IgD-negative memory B cell (primary cell): ENCODE results near the gene CYFIP1. TPM values are rescaled to one million over a fixed set of nuclear protein-coding genes. Genes with fewer than 3 reads are reported as not detected.

ENCODE experiments used
- H3K27ac Mint-ChIP-seq, 3 donors: one replicate each; pipeline ENCODE4 v1.8.0; 2020 to 2022; ENCODE audit warnings: mild to moderate bottlenecking in 3 of 3, mixed read lengths in 3 of 3, moderate library complexity in 1 of 3
- H3K27me3 Mint-ChIP-seq: one replicate; pipeline ENCODE4 v1.8.0; 2021; ENCODE audit warnings: mixed read lengths
- H3K36me3 Mint-ChIP-seq: one replicate; pipeline ENCODE4 v1.8.0; 2020; ENCODE audit warnings: mild to moderate bottlenecking, mixed read lengths
- H3K4me1 Mint-ChIP-seq, 3 donors: one replicate each; pipeline ENCODE4 v1.8.0; 2020 to 2022; ENCODE audit warnings: mixed read lengths in 3 of 3, mild to moderate bottlenecking in 1 of 3
- H3K4me3 Mint-ChIP-seq, 4 donors: one replicate each; pipeline ENCODE4 v1.8.0; 2020 to 2022; ENCODE audit warnings: mild to moderate bottlenecking in 4 of 4, mixed read lengths in 4 of 4, moderate library complexity in 3 of 4
- H3K9me3 Mint-ChIP-seq, 3 donors: one replicate each; pipeline ENCODE4 v1.8.0; 2020 to 2021; ENCODE audit warnings: mixed read lengths in 3 of 3, mild to moderate bottlenecking in 1 of 3
- polyA plus RNA-seq: library from polyadenylated mRNA; unstranded; fragments of 300-500 nt; fragmentation: Illumina TruSeq; gene quantifications from one replicate; pipeline ENCODE4 v1.2.3, GENCODE V29; 2021

CYFIP1 gene
- polyA plus RNA-seq, 1 donor from 2014 or later: 12.5 TPM

DNA sequence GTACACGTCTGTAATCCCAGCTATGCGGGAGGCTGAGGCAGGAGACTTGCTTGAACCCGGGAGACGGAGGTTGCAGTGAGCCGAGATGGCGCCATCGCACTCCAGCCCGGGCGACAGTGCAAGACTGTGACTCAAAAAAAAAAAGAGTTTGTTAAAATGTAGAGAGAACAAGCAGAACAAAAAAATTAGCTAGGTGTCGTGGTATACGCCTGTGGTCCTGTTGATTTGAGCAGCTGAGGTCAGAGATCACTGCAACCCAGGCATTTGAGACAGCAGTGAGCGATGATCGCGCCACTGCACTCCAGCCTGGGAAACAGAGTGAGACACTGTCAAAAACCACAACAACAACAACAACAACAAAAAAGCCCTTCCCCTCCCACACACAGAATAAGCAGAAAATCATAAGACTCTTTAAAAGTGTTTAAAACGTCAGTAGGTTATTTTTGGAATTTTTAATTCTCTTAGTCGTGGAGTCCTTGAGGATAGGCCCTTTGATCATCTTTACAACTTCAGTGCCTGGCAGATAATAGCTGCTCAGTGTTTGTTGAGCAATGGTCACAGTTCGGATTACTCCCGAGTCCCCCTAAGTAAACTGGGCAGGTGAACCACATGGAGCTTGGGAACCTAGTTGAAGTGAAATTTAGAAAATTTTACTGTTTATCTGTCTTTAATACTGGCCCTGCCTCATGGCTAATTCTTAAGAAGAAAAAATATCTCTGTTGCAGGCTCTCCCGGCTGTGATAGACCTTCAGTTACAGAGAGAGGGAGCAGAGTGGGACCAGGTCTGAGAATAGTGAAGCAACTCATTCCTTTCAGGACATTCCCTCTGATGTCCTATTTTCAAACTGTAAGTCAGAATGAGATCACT, 135.5 kb downstream of the CYFIP1 start:
- no peaks in the 10 kb centered on the region for H3K9me3 Mint-ChIP-seq
- H3K4me3 Mint-ChIP-seq: peak overlapping the region in 2 of 4 donors; percentile 71 to 84
- no peaks in the 10 kb centered on the region for H3K36me3 Mint-ChIP-seq
- H3K27ac Mint-ChIP-seq: peak overlapping the region; percentile 65 to 95 (median 88)
- peaks cover 46 to 47% (median 47%) of the 10 kb centered on the region in 3 donors for H3K4me1 Mint-ChIP-seq
- H3K27me3 Mint-ChIP-seq: no peaks in the 10 kb centered on the region

DNA sequence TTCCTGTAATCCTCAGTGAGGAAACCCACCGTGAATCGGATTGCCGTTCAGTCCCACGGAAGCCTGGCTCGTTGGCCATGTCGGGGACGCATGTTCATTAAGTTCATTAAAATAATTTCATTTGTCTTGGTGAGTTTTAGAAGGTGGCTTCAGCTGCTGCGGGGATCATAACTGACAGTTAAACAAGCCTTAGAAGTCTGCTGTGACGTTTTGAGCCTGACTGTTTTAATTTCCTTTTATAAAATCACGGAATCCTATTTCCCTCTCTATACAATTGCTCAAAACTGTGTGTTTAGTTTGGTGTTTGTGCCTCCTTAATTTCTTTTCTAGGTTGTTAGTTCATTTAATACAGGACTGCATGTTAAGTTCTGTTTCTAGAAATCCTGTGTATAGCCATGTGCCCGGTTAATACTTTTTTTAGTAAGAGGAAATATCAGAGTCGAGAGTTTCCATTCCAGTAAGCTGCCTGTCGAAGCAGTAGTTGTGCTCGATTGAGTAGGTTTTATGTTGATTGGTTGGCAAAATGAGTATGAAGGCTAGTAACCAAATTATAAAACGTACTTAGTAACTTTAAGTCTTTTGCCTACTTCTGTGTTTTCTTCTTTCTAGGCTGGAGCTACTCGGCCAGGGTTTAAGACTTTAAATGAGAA, 141.0 kb downstream of the CYFIP1 start:
- H3K4me1 Mint-ChIP-seq: peaks cover 20 to 25% (median 23%) of the 10 kb centered on the region in 3 donors
- H3K4me3 Mint-ChIP-seq: peak overlapping the region; percentile 94 to 98 (median 96)
- H3K27me3 Mint-ChIP-seq: no peaks in the 10 kb centered on the region
- H3K9me3 Mint-ChIP-seq: no peaks in the 10 kb centered on the region
- H3K36me3 Mint-ChIP-seq: no peaks in the 10 kb centered on the region
- peak overlapping the region; percentile 70 to 98 (median 97) for H3K27ac Mint-ChIP-seq

DNA sequence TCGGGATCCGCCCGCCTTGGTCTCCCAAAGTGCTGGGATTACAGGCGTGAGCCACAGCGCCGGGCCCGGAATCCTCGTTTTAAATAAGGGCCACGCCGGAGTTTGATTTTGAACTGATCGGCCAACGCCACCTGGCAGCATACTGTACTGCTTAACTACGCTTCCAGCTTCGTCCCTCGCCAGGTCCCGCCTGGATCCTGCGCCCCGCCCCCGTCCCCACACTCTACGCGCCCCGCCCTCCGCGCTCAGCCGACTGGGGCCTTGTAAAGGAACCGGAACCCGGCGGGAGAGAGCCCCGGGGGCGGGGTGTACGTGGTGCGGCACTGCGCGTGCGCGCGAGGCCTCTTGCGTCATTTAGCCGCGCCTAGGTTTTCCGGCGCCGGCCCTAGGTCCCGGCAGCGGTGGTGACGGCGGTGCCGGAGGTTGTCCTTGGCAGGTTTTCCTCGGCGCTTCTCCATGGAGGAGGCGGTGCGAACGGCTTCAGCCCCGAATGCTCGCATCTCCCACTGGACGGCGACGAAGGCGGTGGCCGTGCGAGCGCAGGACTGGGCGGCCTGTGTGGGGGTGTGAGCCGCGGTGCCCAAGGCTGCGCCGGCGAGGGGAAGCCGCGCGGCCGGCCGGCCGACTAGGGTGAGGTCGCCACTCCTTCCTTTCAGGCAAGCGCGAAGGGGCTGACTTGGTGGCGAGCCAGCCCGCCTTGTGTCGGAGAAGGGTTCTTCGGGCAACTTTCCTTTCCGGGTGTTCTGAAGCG, 141.7 kb downstream of the CYFIP1 start, which contains the start of gene NIPA2:
Gene NIPA2 (plus strand): TSS at position 375 of the 751 bp plus-strand sequence. CDS start 13,066 bp downstream, outside the sequence.
- H3K27ac Mint-ChIP-seq: peak within 1 kb of the TSS; percentile 70 to 98 (median 97)
- peak within 1 kb of the TSS; percentile 94 to 98 (median 96) for H3K4me3 Mint-ChIP-seq
- H3K27me3 Mint-ChIP-seq: no peaks in the 10 kb centered on the region
- H3K36me3 Mint-ChIP-seq: no peaks in the 10 kb centered on the region
- H3K4me1 Mint-ChIP-seq: peaks cover 20 to 25% (median 23%) of the 10 kb centered on the region in 3 donors
- peaks cover 0 to 3% (median 3%) of the 10 kb centered on the region in 3 donors for H3K9me3 Mint-ChIP-seq

DNA sequence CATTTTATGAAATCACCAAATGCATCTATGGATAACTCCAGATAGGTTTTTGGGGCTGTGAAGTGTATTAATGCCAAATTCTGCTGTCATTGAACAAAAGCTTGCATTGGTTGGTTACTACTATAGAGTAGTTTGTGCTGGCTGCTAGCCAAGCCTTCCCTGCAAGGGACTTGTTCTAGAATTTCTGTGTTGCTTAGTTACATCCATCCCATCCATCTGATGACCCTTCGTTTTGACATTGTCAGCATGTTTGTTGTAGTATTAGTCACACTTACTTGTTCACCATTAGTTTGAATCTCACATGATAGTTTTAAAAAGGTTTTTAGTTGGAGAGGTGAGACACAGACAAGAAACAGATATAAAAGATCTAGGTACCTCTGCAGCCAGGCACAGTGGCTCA, 148.7 kb downstream of the CYFIP1 start:
- H3K27ac Mint-ChIP-seq: no peak overlapping the region
- H3K9me3 Mint-ChIP-seq: peaks cover 0 to 6% (median 4%) of the 10 kb centered on the region in 3 donors
- no peaks in the 10 kb centered on the region for H3K4me1 Mint-ChIP-seq
- H3K36me3 Mint-ChIP-seq: no peaks in the 10 kb centered on the region
- no peaks in the 10 kb centered on the region for H3K27me3 Mint-ChIP-seq
- no peak overlapping the region for H3K4me3 Mint-ChIP-seq

DNA sequence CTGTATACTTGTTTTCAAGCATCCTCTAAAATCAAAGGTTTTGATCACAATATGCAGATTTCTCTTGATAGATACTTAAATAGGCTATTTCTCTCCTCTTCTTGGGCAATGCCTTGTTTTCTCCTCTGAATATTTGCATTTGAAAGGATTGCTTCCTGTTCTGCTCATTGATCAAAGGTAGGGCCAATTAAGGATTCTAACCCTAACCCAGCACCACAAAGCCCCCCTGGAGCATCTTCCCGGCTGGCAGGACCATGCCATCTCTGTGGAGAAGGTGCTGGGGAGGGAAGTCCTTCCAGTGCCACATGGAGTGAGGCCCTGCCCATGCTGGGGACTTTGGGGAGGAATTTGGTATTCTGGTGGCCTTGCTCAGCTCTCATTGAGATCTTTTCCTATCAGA, 153.0 kb downstream of the CYFIP1 start:
- Mint-ChIP-seq H3K27ac (no peak overlapping the region), H3K4me1 (no peaks in the 10 kb centered on the region), H3K9me3 (no peaks in the 10 kb centered on the region), H3K27me3 (no peaks in the 10 kb centered on the region), H3K4me3 (no peak overlapping the region), H3K36me3 (peaks cover 2% of the 10 kb centered on the region)

DNA sequence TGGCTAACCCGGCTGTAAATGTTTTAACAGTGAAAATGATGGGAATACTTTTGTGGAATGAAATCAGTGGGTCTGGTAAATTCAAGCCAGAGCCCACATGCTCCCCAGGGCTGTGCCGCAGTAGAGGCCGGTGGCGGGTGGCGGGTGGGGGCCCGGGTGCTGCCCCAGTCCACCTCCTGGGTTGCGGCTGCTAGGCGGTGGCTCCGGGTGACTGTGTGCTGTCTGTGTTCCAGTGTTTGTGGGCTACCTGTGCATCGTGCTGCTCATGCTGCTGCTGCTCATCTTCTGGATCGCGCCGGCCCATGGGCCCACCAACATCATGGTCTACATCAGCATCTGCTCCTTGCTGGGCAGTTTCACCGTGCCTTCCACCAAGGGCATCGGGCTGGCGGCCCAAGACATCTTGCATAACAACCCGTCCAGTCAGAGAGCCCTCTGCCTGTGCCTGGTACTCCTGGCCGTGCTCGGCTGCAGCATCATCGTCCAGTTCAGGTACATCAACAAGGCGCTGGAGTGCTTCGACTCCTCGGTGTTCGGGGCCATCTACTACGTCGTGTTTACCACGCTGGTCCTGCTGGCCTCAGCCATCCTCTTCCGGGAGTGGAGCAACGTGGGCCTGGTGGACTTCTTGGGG, 156.6 kb downstream of the CYFIP1 start:
- no peak overlapping the region for H3K27ac Mint-ChIP-seq
- H3K4me3 Mint-ChIP-seq: no peak overlapping the region
- H3K9me3 Mint-ChIP-seq: no peaks in the 10 kb centered on the region
- peaks cover 2% of the 10 kb centered on the region for H3K36me3 Mint-ChIP-seq
- H3K4me1 Mint-ChIP-seq: peaks cover 0 to 2% (median 0%) of the 10 kb centered on the region in 3 donors
- H3K27me3 Mint-ChIP-seq: no peaks in the 10 kb centered on the region

DNA sequence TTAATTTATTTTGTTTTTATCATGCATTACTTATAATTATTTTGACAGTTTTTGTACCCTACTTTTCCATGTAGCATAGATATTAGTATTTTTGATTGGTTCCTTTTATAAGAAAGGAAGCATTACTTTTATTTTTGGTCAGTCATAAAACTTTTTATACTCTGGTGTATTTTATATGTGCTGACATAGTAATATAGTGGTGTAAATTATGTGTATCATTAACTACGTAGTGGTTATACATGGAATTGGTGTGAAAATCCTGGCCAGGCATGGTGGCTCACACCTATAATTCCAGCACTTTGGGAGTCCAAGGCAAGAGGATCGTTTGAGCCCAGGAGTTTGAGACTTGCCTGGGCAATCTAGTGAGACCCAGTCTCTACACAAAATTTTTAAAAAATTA, 160.5 kb downstream of the CYFIP1 start:
- peaks cover 9% of the 10 kb centered on the region for H3K36me3 Mint-ChIP-seq

More for the DNA sequence above, 160.5 kb downstream of the CYFIP1 start:
- Mint-ChIP-seq H3K4me3 (no peak overlapping the region), H3K4me1 (peaks cover 0 to 2% (median 0%) of the 10 kb centered on the region in 3 donors), H3K27ac (no peak overlapping the region), H3K9me3 (no peaks in the 10 kb centered on the region), H3K27me3 (no peaks in the 10 kb centered on the region)

Other genes with a start within 250 kb of the CYFIP1 start
- 6.0 TPM for gene NIPA1, start 193.7 kb downstream of the CYFIP1 start, polyA plus RNA-seq
- 103 TPM for gene NIPA2, start 141.7 kb downstream of the CYFIP1 start, polyA plus RNA-seq
- gene TUBGCP5, start 59.2 kb upstream of the CYFIP1 start, polyA plus RNA-seq: 4.8 TPM
- gene GOLGA6L1, start 156.5 kb upstream of the CYFIP1 start, polyA plus RNA-seq: not detected